H9 (cell line): ENCODE measurements around the gene SDC3. TPM values are rescaled to one million over a fixed set of nuclear protein-coding genes. Genes with fewer than 3 reads are reported as not detected.

ENCODE experiments used
- DNase-seq: peaks from one replicate; pipeline ENCODE4 v3.0.0-alpha.2; 2017
- H2AFZ ChIP-seq: one replicate; pipeline ENCODE4 v1.6.1; 2013; ENCODE audit warnings: mild to moderate bottlenecking, low read length, control low read depth, moderate library complexity
- H2AK5ac ChIP-seq: 2 replicates; pipeline ENCODE4 v1.6.1; 2013; ENCODE audit warnings: low read length, control low read depth, mixed read lengths; ENCODE audit not compliant: insufficient read length
- H2BK120ac ChIP-seq: one replicate; pipeline ENCODE4 v1.6.1; 2013; ENCODE audit warnings: low read depth, mild to moderate bottlenecking, low read length, control low read depth, inconsistent platforms; ENCODE audit not compliant: poor library complexity, severe bottlenecking
- H2BK12ac ChIP-seq: 2 replicates; pipeline ENCODE4 v1.6.1; 2013; ENCODE audit warnings: low read length, control low read depth, mixed read lengths, low read depth; ENCODE audit not compliant: insufficient read length
- H2BK15ac ChIP-seq: 2 replicates; pipeline ENCODE4 v1.6.1; 2013; ENCODE audit warnings: low read depth, low read length, control low read depth
- H2BK20ac ChIP-seq: one replicate; pipeline ENCODE4 v1.6.1; 2013; ENCODE audit warnings: low read depth, mild to moderate bottlenecking, low read length, control low read depth, inconsistent platforms; ENCODE audit not compliant: poor library complexity, severe bottlenecking
- H2BK5ac ChIP-seq: 2 replicates; pipeline ENCODE4 v1.6.1; 2013; ENCODE audit warnings: low read length, control low read depth, mixed read lengths; ENCODE audit not compliant: insufficient read length
- H3K14ac ChIP-seq: 2 replicates; pipeline ENCODE4 v1.6.1; 2013; ENCODE audit warnings: low read length, control low read depth; ENCODE audit not compliant: insufficient read depth
- H3K18ac ChIP-seq: 2 replicates; pipeline ENCODE4 v1.6.1; 2013; ENCODE audit warnings: low read depth, mild to moderate bottlenecking, mixed read lengths, low read length, control low read depth; ENCODE audit not compliant: insufficient read length
- H3K23ac ChIP-seq: 2 replicates; pipeline ENCODE4 v1.6.1; 2013; ENCODE audit warnings: low read length, control low read depth, mixed read lengths, low read depth; ENCODE audit not compliant: insufficient read length
- H3K23me2 ChIP-seq: 2 replicates; pipeline ENCODE4 v1.6.1; 2013; ENCODE audit warnings: low read depth, mild to moderate bottlenecking, mixed read lengths, low read length, control low read depth; ENCODE audit not compliant: insufficient read length, poor library complexity, severe bottlenecking
- H3K27ac ChIP-seq: 2 replicates; pipeline ENCODE4 v1.5.1; 2013; ENCODE audit warnings: low read length, control low read depth, mixed read lengths, low read depth; ENCODE audit not compliant: insufficient read length
- H3K27me3 ChIP-seq: 2 replicates; pipeline ENCODE4 v1.6.1; 2013; ENCODE audit warnings: low read length, control low read depth, inconsistent platforms; ENCODE audit not compliant: insufficient read depth
- H3K4ac ChIP-seq: 2 replicates; pipeline ENCODE4 v1.6.1; 2013; ENCODE audit warnings: low read depth, mild to moderate bottlenecking, control low read depth, inconsistent platforms, low read length, moderate library complexity
- H3K4me1 ChIP-seq: 2 replicates; pipeline ENCODE4 v1.6.1; 2013; ENCODE audit warnings: low read length, control low read depth, inconsistent platforms; ENCODE audit not compliant: insufficient read depth
- H3K4me2 ChIP-seq: 2 replicates; pipeline ENCODE4 v1.6.1; 2013; ENCODE audit warnings: low read length, control low read depth, mixed read lengths; ENCODE audit not compliant: insufficient read length, insufficient read depth
- H3K56ac ChIP-seq: 2 replicates; pipeline ENCODE4 v1.6.1; 2013; ENCODE audit warnings: low read depth, mild to moderate bottlenecking, mixed read lengths, low read length, control low read depth; ENCODE audit not compliant: insufficient read length
- H3K79me1 ChIP-seq: 2 replicates; pipeline ENCODE4 v1.6.1; 2013; ENCODE audit warnings: low read depth, mild to moderate bottlenecking, moderate library complexity, low read length, control low read depth, inconsistent platforms; ENCODE audit not compliant: insufficient read depth, poor library complexity, severe bottlenecking
- H3K79me2 ChIP-seq: 2 replicates; pipeline ENCODE4 v1.6.1; 2013; ENCODE audit warnings: low read length, control low read depth, inconsistent platforms; ENCODE audit not compliant: insufficient read depth
- H3K9ac ChIP-seq: 2 replicates; pipeline ENCODE4 v1.6.1; 2013; ENCODE audit warnings: low read length, control low read depth, mixed read lengths; ENCODE audit not compliant: insufficient read length; ENCODE audit errors: extremely low read depth
- H3K9me3 ChIP-seq: one replicate; pipeline ENCODE4 v1.6.1; 2013; ENCODE audit warnings: low read depth, low read length, inconsistent platforms; ENCODE audit not compliant: control insufficient read depth
- H3T11ph ChIP-seq: one replicate; pipeline ENCODE4 v1.6.1; 2013; ENCODE audit warnings: mild to moderate bottlenecking, low read length, control low read depth, inconsistent platforms
- H4K20me1 ChIP-seq: one replicate; pipeline ENCODE4 v1.6.1; 2013; ENCODE audit not compliant: control insufficient read depth, insufficient read length, insufficient read depth
- H4K5ac ChIP-seq: 2 replicates; pipeline ENCODE4 v1.6.1; 2013; ENCODE audit warnings: low read depth, mild to moderate bottlenecking, mixed read lengths, low read length, control low read depth; ENCODE audit not compliant: insufficient read length
- H4K8ac ChIP-seq: replicated peaks from 2 replicates; pipeline ENCODE4 v1.6.1; 2013; ENCODE audit warnings: low read length, control low read depth, mixed read lengths, low read depth; ENCODE audit not compliant: insufficient read length
- H4K91ac ChIP-seq: 2 replicates; pipeline ENCODE4 v1.6.1; 2013; ENCODE audit warnings: low read depth, mild to moderate bottlenecking, moderate library complexity, mixed read lengths, low read length, control low read depth; ENCODE audit not compliant: insufficient read length
- H3K27ac Mint-ChIP-seq, 3 experiments: 2 replicates in 2 of 3; 3 replicates in 1 of 3; pipeline ENCODE4 v1.8.0; 2020 to 2021; ENCODE audit warnings: mixed read lengths in 3 of 3, mild to moderate bottlenecking in 1 of 3, moderate library complexity in 1 of 3
- H3K27me3 Mint-ChIP-seq: 2 replicates; pipeline ENCODE4 v1.8.0; 2021; ENCODE audit warnings: low read depth, mild to moderate bottlenecking, moderate library complexity, mixed read lengths
- H3K36me3 Mint-ChIP-seq, 3 experiments: 2 replicates in 2 of 3; 3 replicates in 1 of 3; pipeline ENCODE4 v1.8.0; 2020 to 2021; ENCODE audit warnings: low read depth in 3 of 3, mixed read lengths in 3 of 3; ENCODE audit not compliant: insufficient read depth in 1 of 3
- H3K4me1 Mint-ChIP-seq, 2 experiments: 2 replicates each; pipeline ENCODE4 v1.8.0; 2020; ENCODE audit warnings: mixed read lengths in 2 of 2
- H3K4me3 Mint-ChIP-seq, 2 experiments: 2 replicates in 1 of 2; 3 replicates in 1 of 2; pipeline ENCODE4 v1.8.0; 2020 to 2021; ENCODE audit warnings: mild to moderate bottlenecking in 2 of 2, mixed read lengths in 2 of 2, moderate library complexity in 1 of 2
- H3K9me3 Mint-ChIP-seq, 2 experiments: 2 replicates in 1 of 2; 3 replicates in 1 of 2; pipeline ENCODE4 v1.8.0; 2020; ENCODE audit warnings: mild to moderate bottlenecking in 2 of 2, mixed read lengths in 2 of 2, moderate library complexity in 1 of 2
- CTCF ChIP-seq: fragments of 200-600 bp; sonication (generic); conservative IDR thresholded peaks from 3 replicates; pipeline ENCODE4 v1.8.0; 2021; ENCODE audit warnings: antibody characterized with exemption, mild to moderate bottlenecking
- WGBS: extraction: QIAGEN DNeasy Blood & Tissue Kit; methylation state at CpG from one replicate; pipeline ENCODE4 v1.1.7; 2013; ENCODE audit warnings: missing lambda C conversion rate, low lambda C conversion rate, mixed read lengths; ENCODE audit not compliant: insufficient read length; ENCODE audit errors: extremely low coverage; 5-methylcytosine and 5-hydroxymethylcytosine counted together
- total RNA-seq: library from RNA; stranded (reverse); gene quantifications from 2 replicates; pipeline ENCODE4 v1.2.1, GENCODE V29; 2021

The SDC3 gene
- total RNA-seq, 1 experiment from 2014 or later, result 25.9 TPM

DNA sequence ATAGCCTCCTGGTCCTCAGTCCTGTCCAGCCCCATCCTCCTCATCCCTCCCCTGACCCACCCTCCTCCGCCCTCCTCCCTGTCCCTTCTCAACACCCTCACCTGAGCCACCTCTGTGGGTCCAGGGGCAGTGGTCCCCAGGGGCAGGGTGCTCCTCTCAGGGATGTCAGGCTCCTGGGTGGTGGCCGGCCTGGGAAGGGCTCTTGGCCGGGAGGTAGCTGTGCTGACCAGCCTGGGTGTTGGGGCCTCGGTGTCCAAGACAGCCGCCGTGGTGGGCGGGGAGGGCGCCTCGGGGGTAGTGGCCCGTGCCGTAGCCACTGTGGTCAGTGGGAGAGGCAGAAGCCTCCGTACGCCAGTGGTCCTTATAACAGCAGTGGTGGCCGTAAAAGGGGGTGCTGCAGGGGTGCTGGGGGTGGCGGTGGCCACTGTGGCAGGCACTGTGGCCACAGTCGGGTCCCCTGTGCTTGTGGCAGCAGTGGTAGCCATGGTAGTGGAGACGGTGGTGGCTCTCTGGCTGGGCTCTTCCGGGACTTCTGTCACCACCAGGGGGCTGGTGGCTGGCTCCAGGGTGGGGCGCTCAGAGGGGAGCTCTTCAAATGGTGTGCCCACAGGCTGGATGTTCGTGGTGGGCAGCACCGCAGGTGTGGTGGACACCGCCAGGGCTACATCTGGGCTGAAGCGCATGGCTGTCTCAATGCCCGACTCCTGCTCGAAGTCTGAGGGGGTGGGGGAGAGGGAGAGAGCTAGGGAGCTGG, 31.9 kb downstream of the SDC3 start:
- Histone ChIP-seq H2AFZ (no peak overlapping the region), H3K9me3 (peaks cover 14% of the 10 kb centered on the region), H3K23me2 (no peaks in the 10 kb centered on the region), H4K8ac (no peak overlapping the region), H2BK5ac (no peak overlapping the region), H2BK12ac (no peak overlapping the region), H3K4ac (no peak overlapping the region), H2BK120ac (no peak overlapping the region), H3K4me2 (no peak overlapping the region), H3K9ac (no peak overlapping the region), H3K79me1 (no peaks in the 10 kb centered on the region), H2BK15ac (no peak overlapping the region), H2AK5ac (no peak overlapping the region), H4K20me1 (no peaks in the 10 kb centered on the region), H3K18ac (no peak overlapping the region), H3T11ph (no peak overlapping the region), H3K27me3 (no peaks in the 10 kb centered on the region), H3K79me2 (no peaks in the 10 kb centered on the region), H3K14ac (no peak overlapping the region), H4K5ac (no peak overlapping the region), H4K91ac (no peak overlapping the region), H3K23ac (no peak overlapping the region), H3K4me1 (peaks cover 4% of the 10 kb centered on the region; the same call in 1 of the 2 replicates), H3K56ac (no peak overlapping the region), H2BK20ac (no peak overlapping the region), H3K27ac (no peak overlapping the region)
- Mint-ChIP-seq H3K27ac (peak overlapping the region in 1 of 3 experiments; percentile 49; a peak in 1 of 7 replicates), H3K36me3 (peaks cover 4 to 9% (median 5%) of the 10 kb centered on the region in 3 experiments; a peak in 6 of 7 replicates), H3K4me3 (no peak overlapping the region), H3K4me1 (peaks cover 31 to 44% of the 10 kb centered on the region in 2 experiments), H3K9me3 (no peaks in the 10 kb centered on the region), H3K27me3 (no peaks in the 10 kb centered on the region)
- peak; percentile 46 for TF ChIP-seq CTCF
- no peak for DNase-seq
- no CpG with 5 or more reads among the region's 25 CpGs for WGBS
